H9 (cell line): ENCODE data around the gene TLR8. TPM values are rescaled to one million over a fixed set of nuclear protein-coding genes. Genes with fewer than 3 reads are reported as not detected.

ENCODE experiments used
- DNase-seq: peaks from one replicate; pipeline ENCODE4 v3.0.0-alpha.2; 2017
- H2AFZ ChIP-seq: one replicate; pipeline ENCODE4 v1.6.1; 2013; ENCODE audit warnings: mild to moderate bottlenecking, low read length, control low read depth, moderate library complexity
- H2AK5ac ChIP-seq: 2 replicates; pipeline ENCODE4 v1.6.1; 2013; ENCODE audit warnings: low read length, control low read depth, mixed read lengths; ENCODE audit not compliant: insufficient read length
- H2BK120ac ChIP-seq: one replicate; pipeline ENCODE4 v1.6.1; 2013; ENCODE audit warnings: low read depth, mild to moderate bottlenecking, low read length, control low read depth, inconsistent platforms; ENCODE audit not compliant: poor library complexity, severe bottlenecking
- H2BK12ac ChIP-seq: 2 replicates; pipeline ENCODE4 v1.6.1; 2013; ENCODE audit warnings: low read length, control low read depth, mixed read lengths, low read depth; ENCODE audit not compliant: insufficient read length
- H2BK15ac ChIP-seq: 2 replicates; pipeline ENCODE4 v1.6.1; 2013; ENCODE audit warnings: low read depth, low read length, control low read depth
- H2BK20ac ChIP-seq: one replicate; pipeline ENCODE4 v1.6.1; 2013; ENCODE audit warnings: low read depth, mild to moderate bottlenecking, low read length, control low read depth, inconsistent platforms; ENCODE audit not compliant: poor library complexity, severe bottlenecking
- H2BK5ac ChIP-seq: 2 replicates; pipeline ENCODE4 v1.6.1; 2013; ENCODE audit warnings: low read length, control low read depth, mixed read lengths; ENCODE audit not compliant: insufficient read length
- H3K14ac ChIP-seq: 2 replicates; pipeline ENCODE4 v1.6.1; 2013; ENCODE audit warnings: low read length, control low read depth; ENCODE audit not compliant: insufficient read depth
- H3K18ac ChIP-seq: 2 replicates; pipeline ENCODE4 v1.6.1; 2013; ENCODE audit warnings: low read depth, mild to moderate bottlenecking, mixed read lengths, low read length, control low read depth; ENCODE audit not compliant: insufficient read length
- H3K23ac ChIP-seq: 2 replicates; pipeline ENCODE4 v1.6.1; 2013; ENCODE audit warnings: low read length, control low read depth, mixed read lengths, low read depth; ENCODE audit not compliant: insufficient read length
- H3K23me2 ChIP-seq: 2 replicates; pipeline ENCODE4 v1.6.1; 2013; ENCODE audit warnings: low read depth, mild to moderate bottlenecking, mixed read lengths, low read length, control low read depth; ENCODE audit not compliant: insufficient read length, poor library complexity, severe bottlenecking
- H3K27ac ChIP-seq: 2 replicates; pipeline ENCODE4 v1.5.1; 2013; ENCODE audit warnings: low read length, control low read depth, mixed read lengths, low read depth; ENCODE audit not compliant: insufficient read length
- H3K27me3 ChIP-seq: 2 replicates; pipeline ENCODE4 v1.6.1; 2013; ENCODE audit warnings: low read length, control low read depth, inconsistent platforms; ENCODE audit not compliant: insufficient read depth
- H3K4ac ChIP-seq: 2 replicates; pipeline ENCODE4 v1.6.1; 2013; ENCODE audit warnings: low read depth, mild to moderate bottlenecking, control low read depth, inconsistent platforms, low read length, moderate library complexity
- H3K4me1 ChIP-seq: 2 replicates; pipeline ENCODE4 v1.6.1; 2013; ENCODE audit warnings: low read length, control low read depth, inconsistent platforms; ENCODE audit not compliant: insufficient read depth
- H3K4me2 ChIP-seq: 2 replicates; pipeline ENCODE4 v1.6.1; 2013; ENCODE audit warnings: low read length, control low read depth, mixed read lengths; ENCODE audit not compliant: insufficient read length, insufficient read depth
- H3K56ac ChIP-seq: 2 replicates; pipeline ENCODE4 v1.6.1; 2013; ENCODE audit warnings: low read depth, mild to moderate bottlenecking, mixed read lengths, low read length, control low read depth; ENCODE audit not compliant: insufficient read length
- H3K79me1 ChIP-seq: 2 replicates; pipeline ENCODE4 v1.6.1; 2013; ENCODE audit warnings: low read depth, mild to moderate bottlenecking, moderate library complexity, low read length, control low read depth, inconsistent platforms; ENCODE audit not compliant: insufficient read depth, poor library complexity, severe bottlenecking
- H3K79me2 ChIP-seq: 2 replicates; pipeline ENCODE4 v1.6.1; 2013; ENCODE audit warnings: low read length, control low read depth, inconsistent platforms; ENCODE audit not compliant: insufficient read depth
- H3K9ac ChIP-seq: 2 replicates; pipeline ENCODE4 v1.6.1; 2013; ENCODE audit warnings: low read length, control low read depth, mixed read lengths; ENCODE audit not compliant: insufficient read length; ENCODE audit errors: extremely low read depth
- H3K9me3 ChIP-seq: one replicate; pipeline ENCODE4 v1.6.1; 2013; ENCODE audit warnings: low read depth, low read length, inconsistent platforms; ENCODE audit not compliant: control insufficient read depth
- H3T11ph ChIP-seq: one replicate; pipeline ENCODE4 v1.6.1; 2013; ENCODE audit warnings: mild to moderate bottlenecking, low read length, control low read depth, inconsistent platforms
- H4K20me1 ChIP-seq: one replicate; pipeline ENCODE4 v1.6.1; 2013; ENCODE audit not compliant: control insufficient read depth, insufficient read length, insufficient read depth
- H4K5ac ChIP-seq: 2 replicates; pipeline ENCODE4 v1.6.1; 2013; ENCODE audit warnings: low read depth, mild to moderate bottlenecking, mixed read lengths, low read length, control low read depth; ENCODE audit not compliant: insufficient read length
- H4K8ac ChIP-seq: replicated peaks from 2 replicates; pipeline ENCODE4 v1.6.1; 2013; ENCODE audit warnings: low read length, control low read depth, mixed read lengths, low read depth; ENCODE audit not compliant: insufficient read length
- H4K91ac ChIP-seq: 2 replicates; pipeline ENCODE4 v1.6.1; 2013; ENCODE audit warnings: low read depth, mild to moderate bottlenecking, moderate library complexity, mixed read lengths, low read length, control low read depth; ENCODE audit not compliant: insufficient read length
- H3K27ac Mint-ChIP-seq, 3 experiments: 2 replicates in 2 of 3; 3 replicates in 1 of 3; pipeline ENCODE4 v1.8.0; 2020 to 2021; ENCODE audit warnings: mixed read lengths in 3 of 3, mild to moderate bottlenecking in 1 of 3, moderate library complexity in 1 of 3
- H3K27me3 Mint-ChIP-seq: 2 replicates; pipeline ENCODE4 v1.8.0; 2021; ENCODE audit warnings: low read depth, mild to moderate bottlenecking, moderate library complexity, mixed read lengths
- H3K36me3 Mint-ChIP-seq, 3 experiments: 2 replicates in 2 of 3; 3 replicates in 1 of 3; pipeline ENCODE4 v1.8.0; 2020 to 2021; ENCODE audit warnings: low read depth in 3 of 3, mixed read lengths in 3 of 3; ENCODE audit not compliant: insufficient read depth in 1 of 3
- H3K4me1 Mint-ChIP-seq, 2 experiments: 2 replicates each; pipeline ENCODE4 v1.8.0; 2020; ENCODE audit warnings: mixed read lengths in 2 of 2
- H3K4me3 Mint-ChIP-seq, 2 experiments: 2 replicates in 1 of 2; 3 replicates in 1 of 2; pipeline ENCODE4 v1.8.0; 2020 to 2021; ENCODE audit warnings: mild to moderate bottlenecking in 2 of 2, mixed read lengths in 2 of 2, moderate library complexity in 1 of 2
- H3K9me3 Mint-ChIP-seq, 2 experiments: 2 replicates in 1 of 2; 3 replicates in 1 of 2; pipeline ENCODE4 v1.8.0; 2020; ENCODE audit warnings: mild to moderate bottlenecking in 2 of 2, mixed read lengths in 2 of 2, moderate library complexity in 1 of 2
- WGBS: extraction: QIAGEN DNeasy Blood & Tissue Kit; methylation state at CpG from one replicate; pipeline ENCODE4 v1.1.7; 2013; ENCODE audit warnings: missing lambda C conversion rate, low lambda C conversion rate, mixed read lengths; ENCODE audit not compliant: insufficient read length; ENCODE audit errors: extremely low coverage; 5-methylcytosine and 5-hydroxymethylcytosine counted together
- total RNA-seq: library from RNA; stranded (reverse); gene quantifications from 2 replicates; pipeline ENCODE4 v1.2.1, GENCODE V29; 2021
- TF ChIP-seq, protein P1 (sequence below): fragments of 200-600 bp; sonication (generic); conservative IDR thresholded peaks from 3 replicates; pipeline ENCODE4 v1.8.0; 2021; ENCODE audit warnings: antibody characterized with exemption, mild to moderate bottlenecking

TLR8 gene
- total RNA-seq, 1 experiment from 2014 or later: not detected

DNA sequence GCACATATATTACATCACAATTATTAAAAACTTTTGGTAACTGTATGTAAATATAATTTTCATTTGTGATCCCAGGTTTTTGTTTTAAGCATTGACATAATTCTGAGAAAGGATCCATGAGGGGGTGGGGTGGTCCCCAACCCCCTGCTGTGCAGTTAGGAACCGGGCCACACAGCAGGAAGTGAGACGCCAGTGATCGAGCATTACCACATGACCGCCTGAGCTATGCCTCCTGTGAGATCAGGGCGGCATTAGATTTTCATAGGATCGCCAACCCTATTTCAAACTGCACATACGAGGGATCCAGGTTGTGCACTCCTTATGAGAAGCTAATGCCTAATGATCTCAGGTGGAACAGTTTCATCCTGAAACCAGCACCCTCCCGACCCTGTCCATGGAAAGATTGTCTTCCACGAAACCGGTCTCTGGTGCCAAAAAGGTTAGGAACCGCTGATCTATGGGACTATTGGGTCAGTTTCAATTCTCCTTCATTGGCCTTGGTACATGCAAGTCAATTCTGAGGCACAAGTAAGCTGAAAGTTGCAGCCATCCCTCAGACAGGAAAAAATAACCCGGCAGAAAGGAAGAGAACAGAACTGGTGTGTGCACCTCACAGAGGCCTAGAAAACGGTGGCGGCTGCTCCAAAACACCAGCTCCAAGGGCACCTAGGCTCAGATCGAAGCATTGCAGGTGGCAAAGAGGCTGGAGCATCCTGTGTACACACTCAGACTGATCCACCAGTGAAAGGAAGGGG, 61.5 kb downstream of the TLR8 start:
- no peak overlapping the region for H4K8ac ChIP-seq
- H3K9me3 ChIP-seq: no peaks in the 10 kb centered on the region
- Mint-ChIP-seq H3K4me1 (peaks cover 25 to 30% of the 10 kb centered on the region in 2 experiments), H3K4me3 (no peak overlapping the region), H3K36me3 (peaks cover 7 to 23% (median 11%) of the 10 kb centered on the region in 3 experiments; a peak in 5 of 7 replicates), H3K27me3 (no peaks in the 10 kb centered on the region; the same call in 1 of the 2 replicates), H3K9me3 (peaks cover 66 to 71% of the 10 kb centered on the region in 2 experiments), H3K27ac (no peak overlapping the region)
- no peak overlapping the region for H2BK5ac ChIP-seq
- H3K18ac ChIP-seq: no peak overlapping the region
- H3T11ph ChIP-seq: no peak overlapping the region
- no peak overlapping the region for H3K9ac ChIP-seq
- no peaks in the 10 kb centered on the region for H3K27me3 ChIP-seq
- H2BK120ac ChIP-seq: no peak overlapping the region
- H2AFZ ChIP-seq: no peak overlapping the region
- no CpG with 5 or more reads among the region's 15 CpGs for WGBS
- H3K27ac ChIP-seq: no peak overlapping the region
- H4K5ac ChIP-seq: no peak overlapping the region
- no peak overlapping the region for H2BK15ac ChIP-seq
- no peaks in the 10 kb centered on the region for H4K20me1 ChIP-seq
- H3K79me2 ChIP-seq: no peaks in the 10 kb centered on the region
- H3K79me1 ChIP-seq: no peaks in the 10 kb centered on the region
- H3K14ac ChIP-seq: no peak overlapping the region
- H3K4ac ChIP-seq: no peak overlapping the region
- H3K23me2 ChIP-seq: no peaks in the 10 kb centered on the region
- H2BK12ac ChIP-seq: no peak overlapping the region
- H2BK20ac ChIP-seq: no peak overlapping the region
- H3K4me2 ChIP-seq: no peak overlapping the region
- DNase-seq: no peak
- H3K23ac ChIP-seq: no peak overlapping the region
- H2AK5ac ChIP-seq: no peak overlapping the region
- H3K56ac ChIP-seq: no peak overlapping the region
- TF ChIP-seq, protein P1, sequence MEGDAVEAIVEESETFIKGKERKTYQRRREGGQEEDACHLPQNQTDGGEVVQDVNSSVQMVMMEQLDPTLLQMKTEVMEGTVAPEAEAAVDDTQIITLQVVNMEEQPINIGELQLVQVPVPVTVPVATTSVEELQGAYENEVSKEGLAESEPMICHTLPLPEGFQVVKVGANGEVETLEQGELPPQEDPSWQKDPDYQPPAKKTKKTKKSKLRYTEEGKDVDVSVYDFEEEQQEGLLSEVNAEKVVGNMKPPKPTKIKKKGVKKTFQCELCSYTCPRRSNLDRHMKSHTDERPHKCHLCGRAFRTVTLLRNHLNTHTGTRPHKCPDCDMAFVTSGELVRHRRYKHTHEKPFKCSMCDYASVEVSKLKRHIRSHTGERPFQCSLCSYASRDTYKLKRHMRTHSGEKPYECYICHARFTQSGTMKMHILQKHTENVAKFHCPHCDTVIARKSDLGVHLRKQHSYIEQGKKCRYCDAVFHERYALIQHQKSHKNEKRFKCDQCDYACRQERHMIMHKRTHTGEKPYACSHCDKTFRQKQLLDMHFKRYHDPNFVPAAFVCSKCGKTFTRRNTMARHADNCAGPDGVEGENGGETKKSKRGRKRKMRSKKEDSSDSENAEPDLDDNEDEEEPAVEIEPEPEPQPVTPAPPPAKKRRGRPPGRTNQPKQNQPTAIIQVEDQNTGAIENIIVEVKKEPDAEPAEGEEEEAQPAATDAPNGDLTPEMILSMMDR: no peak
- no peak overlapping the region for H4K91ac ChIP-seq
- H3K4me1 ChIP-seq: no peaks in the 10 kb centered on the region
